HTR-8/SVneo (cell line): ENCODE data around the gene LGALS7B.
"Not testable (repeated sequence)": the region's sequence is repeated elsewhere in the genome, so short reads cannot be mapped to it uniquely, and the experiment has no call there.

Experiments
- DNase-seq: peaks from one replicate; pipeline ENCODE4 v3.0.0; 2011; ENCODE audit warnings: low spot score, mixed read lengths; ENCODE audit not compliant: insufficient read length
- FAIRE-seq: peaks from 2 replicates; lab custom pipeline; 2011; peaks lifted over from hg19 to GRCh38; lab: Jason Lieb, UNC

LGALS7B gene

DNA sequence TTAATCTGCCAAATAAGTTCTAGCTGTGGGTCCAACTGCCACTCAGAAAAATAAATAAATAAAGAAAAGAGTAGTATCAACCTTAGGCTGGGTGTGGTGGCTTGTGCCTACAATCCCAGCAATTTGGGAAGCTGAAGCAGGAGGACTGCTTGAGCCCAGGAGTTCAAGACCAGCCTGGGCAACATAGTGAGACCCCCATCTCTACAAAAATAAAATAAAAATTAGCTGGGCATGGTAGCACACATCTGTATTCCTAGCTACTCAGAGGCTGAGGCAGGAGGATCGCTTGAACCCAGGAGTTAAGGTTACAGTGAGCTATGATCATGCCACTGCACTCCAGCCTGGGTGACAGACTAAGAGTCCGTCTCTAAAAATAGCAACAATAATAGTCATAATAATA is 24.9 kb downstream of the LGALS7B start:
- not testable (repeated sequence) for FAIRE-seq, DNase-seq

DNA sequence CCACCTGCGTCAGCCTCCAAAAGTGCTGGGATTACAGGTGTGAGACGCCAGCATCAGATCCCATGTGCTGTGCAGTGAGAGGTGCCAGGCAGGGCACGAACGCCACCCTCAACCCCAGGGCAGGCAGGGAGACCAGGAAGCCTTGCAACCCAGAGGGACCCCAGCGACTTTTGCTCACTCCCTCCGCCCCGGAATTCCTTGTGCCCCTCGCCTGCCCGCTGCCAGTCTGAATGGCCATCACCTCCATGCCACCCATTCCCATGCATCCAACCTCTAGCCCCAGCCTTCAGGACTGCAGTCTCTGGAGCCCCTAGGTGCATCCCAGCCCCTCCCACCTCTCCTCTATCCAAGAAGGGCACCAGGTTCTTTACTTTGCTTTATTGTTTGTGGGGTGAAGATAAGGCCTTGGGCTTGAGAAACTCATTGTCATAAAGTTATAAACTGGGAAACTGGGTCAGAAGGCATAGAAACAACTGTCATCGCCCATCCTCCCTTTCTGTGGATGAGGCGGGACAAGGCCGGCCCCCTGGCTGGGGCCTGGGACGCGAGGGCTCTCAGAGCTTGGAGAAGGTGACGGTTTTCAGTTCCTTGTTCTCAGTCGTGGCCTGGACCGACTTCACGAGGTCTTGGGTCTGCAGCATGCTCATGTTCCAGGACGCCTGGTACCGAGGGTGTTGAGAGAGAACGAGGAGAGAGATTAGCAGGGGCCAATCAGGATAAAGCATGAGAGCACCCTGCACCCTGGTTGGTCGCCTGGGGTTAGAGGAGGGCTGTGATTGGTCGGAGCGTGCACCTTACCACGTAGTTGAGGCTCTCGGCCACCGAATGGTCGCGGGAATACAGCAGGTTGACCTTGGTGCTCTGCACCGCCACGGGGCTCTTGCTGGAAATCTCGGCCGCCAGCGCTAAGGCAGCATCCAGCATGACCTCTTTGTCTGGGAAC is 26.3 kb downstream of the LGALS7B start:
- DNase-seq (no peak), FAIRE-seq (no peak)

GRCh38 chr19:38816131-38816750 is 27.2 kb downstream of the LGALS7B start:
- DNase-seq (no peak), FAIRE-seq (no peak)

DNA sequence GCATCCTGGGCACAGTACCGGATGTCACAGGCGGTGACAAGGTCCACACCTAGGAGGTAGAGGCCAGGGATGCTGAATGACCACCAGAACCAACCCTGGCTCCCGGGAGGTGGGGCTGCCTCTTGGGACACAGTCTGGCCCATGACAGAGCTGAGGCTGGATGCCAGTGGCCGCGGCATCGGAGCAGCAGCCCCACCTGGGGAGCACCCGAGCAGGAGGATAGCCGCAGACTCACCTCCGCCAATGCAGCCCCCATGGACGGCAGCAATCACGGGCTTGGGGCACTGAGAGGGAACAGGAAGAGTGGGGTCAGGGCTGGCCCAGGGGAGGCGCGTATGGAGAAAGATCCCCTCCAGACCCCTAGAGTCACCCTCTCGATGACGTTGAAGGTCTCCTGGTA is 28.1 kb downstream of the LGALS7B start:
- FAIRE-seq (no peak), DNase-seq (no peak)

- FAIRE-seq = no peak
- DNase-seq = no peak
These were observed 30.4 kb downstream of the LGALS7B start for GRCh38 chr19:38819231-38819920.

DNA sequence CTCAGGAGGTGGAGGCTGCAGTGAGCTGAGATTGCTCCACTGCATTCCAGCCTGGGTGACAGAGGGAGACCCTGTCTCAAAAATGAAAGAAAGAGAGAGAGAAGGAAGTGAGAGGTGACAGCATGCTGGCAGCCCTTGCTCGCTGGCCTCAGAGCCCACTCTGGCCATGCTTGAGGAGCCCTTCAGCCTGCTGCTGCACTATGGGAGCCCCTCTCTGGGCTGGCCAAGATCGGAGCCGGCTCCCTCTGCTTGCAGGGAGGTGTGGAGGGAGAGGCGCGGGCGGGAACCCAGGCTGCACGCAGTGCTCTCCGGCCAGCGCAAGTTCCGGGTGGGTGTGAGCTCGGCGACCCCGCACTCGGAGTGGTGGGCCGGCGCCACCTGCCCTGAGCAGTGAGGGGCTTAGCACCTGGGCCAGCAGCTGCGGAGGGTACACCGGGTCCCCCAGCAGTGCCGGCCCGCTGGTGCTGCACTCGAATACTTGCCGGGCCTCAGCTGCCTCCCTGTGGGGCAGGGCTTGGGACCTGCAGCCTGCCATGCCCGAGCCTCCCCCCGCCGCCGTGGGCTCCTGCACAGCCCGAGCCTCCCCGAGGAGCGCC is 32.3 kb downstream of the LGALS7B start:
- not testable (repeated sequence) for DNase-seq, FAIRE-seq

GRCh38 chr19:38825936-38826335 is 36.9 kb downstream of the LGALS7B start:
- DNase-seq, FAIRE-seq: not testable (repeated sequence)

DNA sequence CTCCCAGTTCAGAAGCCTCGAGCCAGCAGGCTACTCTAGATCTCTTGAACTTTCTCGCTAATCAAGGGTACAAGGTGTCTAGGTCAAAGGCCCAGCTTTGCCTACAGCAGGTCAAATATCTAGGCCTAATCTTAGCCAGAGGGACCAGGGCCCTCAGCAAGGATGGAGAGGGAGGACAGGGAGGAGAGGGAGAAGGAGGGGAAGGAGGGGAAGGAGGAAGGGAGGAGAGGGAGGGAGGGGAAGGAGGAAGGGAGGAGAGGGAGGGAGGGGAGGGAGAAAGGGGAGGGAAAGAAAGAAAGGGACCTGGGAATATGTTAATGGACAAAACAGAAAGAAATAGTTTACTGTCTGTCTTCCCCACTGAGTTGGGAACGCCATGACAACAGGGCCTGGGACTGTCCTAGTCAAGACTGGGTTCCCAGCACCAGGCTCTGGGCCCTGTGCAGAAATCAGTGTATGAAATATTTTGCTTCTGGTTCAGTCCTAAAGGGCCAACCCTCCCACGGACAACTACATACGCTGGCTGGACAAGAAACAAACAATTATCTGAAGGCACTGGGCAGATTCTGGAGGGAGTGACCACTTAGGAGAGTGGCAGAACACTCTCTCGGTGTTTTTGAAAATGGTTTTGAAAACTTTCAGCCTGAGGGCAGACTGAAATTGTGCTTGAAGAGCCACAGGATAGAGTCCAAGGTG is 38.0 kb downstream of the LGALS7B start:
- no peak for FAIRE-seq

DNA sequence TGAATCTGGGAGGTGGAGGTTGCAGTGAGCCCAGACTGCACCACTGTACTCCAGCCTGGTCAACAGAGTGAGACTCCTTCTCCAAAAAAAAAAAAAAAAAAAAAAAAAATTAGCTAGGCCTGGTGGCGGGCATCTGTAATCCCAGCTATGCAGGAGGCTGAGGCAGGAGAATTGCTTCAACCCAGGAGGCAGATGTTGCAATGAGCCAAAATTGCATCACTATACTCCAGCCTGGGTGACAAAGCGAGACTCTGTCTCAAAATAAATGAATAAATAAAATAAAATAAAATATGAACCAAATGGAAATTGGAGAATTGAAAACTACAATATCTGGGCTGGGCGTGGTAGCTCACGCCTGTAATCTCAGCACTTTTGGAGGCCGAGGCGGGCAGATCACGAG is 40.2 kb downstream of the LGALS7B start:
- not testable (repeated sequence) for FAIRE-seq, DNase-seq

More for the DNA sequence above, 38.0 kb downstream of the LGALS7B start:
- DNase-seq = no peak

DNA sequence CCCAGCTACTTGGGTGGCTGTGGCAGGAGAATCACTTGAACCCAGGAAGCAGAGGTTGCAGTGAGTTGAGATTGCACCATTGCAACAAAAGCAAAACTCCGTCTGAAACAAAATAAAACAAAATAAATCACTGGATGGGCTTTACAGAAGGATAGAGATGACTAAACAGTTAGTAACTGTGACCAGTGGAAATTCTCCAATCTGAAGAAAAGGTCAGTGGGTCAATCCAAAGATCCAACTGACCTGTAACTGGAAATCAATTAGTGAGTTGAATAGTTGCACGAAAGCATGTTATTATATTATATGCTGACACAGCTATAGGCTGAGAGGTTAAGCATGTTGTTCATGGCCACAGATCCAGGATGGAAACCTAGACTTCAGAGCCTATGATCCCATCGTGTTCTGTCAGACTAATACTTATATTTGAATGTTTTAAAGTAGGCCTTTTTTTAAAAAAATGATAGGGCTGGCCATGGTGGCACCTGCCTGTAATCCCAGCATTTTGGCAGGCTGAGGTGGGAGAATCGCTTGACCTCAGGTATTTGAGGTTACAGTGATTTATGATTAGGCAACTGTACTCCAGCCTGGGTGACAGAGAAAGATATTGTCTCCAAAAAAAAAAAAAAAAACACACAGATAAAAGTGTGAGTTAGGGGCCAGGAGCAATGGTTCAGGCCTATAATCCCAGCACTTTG is 41.2 kb downstream of the LGALS7B start:
- no peak for DNase-seq
- FAIRE-seq = no peak

DNA sequence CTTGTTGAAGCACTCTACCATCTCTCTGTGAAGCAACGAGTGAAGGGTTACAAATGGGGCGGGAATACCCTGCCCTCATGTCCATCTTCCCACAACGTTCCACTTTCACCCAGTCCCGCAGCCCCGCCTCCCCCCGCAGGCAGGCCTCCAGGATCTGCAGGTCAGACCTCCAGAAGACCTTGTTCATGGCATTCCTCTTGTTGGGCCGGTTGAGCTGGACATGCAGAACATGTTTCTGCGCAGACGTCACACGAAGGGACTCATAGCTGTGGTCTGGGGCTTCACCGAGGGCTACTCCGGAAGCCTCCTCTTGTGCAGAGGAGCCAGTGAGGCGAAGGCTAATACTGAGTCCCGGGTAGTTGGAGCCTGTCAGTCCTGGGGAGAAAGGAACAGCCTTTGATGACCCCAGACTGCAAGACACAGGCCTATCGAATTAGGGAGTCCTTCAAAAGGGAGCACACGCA is 42.2 kb downstream of the LGALS7B start:
- DNase-seq (peak; percentile 54), FAIRE-seq (no peak)

- no peak for DNase-seq
- FAIRE-seq = no peak
These were observed 44.1 kb downstream of the LGALS7B start for GRCh38 chr19:38833092-38833425.

DNA sequence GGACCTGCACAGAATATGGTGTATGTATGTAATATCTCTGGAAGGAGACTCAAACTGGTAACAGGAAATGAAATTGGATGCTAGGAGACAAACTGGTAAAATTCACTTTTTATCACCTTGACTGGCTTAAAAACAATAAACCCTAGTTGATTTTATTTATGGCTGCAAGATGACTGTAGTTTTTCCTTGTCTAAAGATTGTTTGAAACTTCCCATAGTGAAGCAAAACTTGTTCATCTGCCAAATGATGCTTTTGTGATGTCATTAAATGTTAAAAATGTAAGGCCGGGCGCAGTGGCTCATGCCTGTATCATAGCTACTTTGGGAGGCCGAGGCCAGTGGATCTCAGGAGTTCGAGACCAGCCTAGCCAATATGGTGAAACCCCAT is 45.1 kb downstream of the LGALS7B start:
- DNase-seq (no peak), FAIRE-seq (no peak)

- DNase-seq (no peak), FAIRE-seq (no peak)
These were observed 45.6 kb downstream of the LGALS7B start for GRCh38 chr19:38834590-38834989.

DNA sequence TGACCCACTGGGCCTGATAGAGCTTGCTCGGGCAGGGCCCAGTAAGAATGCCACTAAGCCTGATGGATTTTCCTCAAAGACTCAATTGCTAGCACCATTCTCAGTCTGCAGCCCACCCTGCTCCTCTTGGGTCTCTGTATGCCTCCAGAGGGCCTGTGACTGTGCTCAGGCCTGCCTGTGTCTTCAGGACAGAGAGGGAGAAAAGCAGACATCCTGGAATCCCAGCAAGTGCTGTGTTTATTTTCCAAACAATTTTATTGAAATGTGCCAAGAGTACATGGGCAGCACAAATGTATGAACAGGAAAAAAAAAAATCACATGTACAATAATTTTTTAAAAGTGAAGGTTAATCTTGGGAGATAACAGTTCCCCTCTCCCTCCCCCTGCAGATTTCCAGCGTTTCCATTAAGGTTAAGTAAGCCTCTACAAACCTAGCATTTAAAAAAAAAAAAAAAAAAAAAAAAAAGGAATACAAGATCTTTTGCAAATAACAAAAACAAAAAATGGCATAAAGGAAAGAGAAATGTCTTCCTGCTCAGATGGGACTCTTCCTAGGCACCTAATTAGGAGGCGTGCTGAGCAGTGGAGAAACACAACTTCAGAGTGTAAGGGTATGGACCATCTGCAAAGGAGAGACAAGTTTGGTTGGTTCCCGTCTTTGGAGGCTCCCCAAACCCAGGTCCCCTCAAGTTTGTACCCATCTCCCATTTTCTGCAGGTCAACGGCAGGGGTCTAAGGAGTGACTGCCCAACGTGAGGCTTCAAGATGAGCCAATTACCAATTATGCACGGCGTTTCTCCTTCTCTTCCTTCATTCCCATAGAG is 47.4 kb downstream of the LGALS7B start:
- FAIRE-seq = no peak
- no peak for DNase-seq

- FAIRE-seq = no peak
- no peak for DNase-seq
These were observed 48.1 kb downstream of the LGALS7B start for GRCh38 chr19:38836983-38837626.

GRCh38 chr19:38837656-38838121 is 48.7 kb downstream of the LGALS7B start:
- no peak for FAIRE-seq
- no peak for DNase-seq
